Measurements from ENCODE around the gene RETREG1.

RETREG1 gene

DNA sequence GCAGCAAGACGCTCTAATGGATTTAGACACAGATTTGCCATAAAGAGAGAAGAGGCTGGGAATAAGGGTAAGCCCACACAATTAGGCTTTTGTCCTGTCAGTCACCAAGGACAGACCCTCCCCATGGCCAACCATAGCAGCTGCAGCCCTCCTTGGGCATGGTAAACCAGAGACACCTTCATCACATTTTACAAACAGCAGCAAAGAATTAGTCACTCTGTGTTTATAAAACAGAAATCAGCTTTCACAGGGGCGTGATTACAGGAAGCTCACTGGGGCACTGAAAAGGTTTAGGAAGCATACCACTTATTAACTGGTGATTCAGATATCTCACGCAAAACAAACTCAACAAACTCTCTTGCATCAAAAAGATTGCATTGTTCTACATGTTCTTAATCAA lies 113.9 kb downstream of the RETREG1 start:
- no peak overlapping the region for H3K4me3 Mint-ChIP-seq
- H3K27me3 Mint-ChIP-seq (ENCODE audit: low read depth), result peaks cover 5% of the 10 kb centered on the region
- H3K9me3 Mint-ChIP-seq, result peaks cover under 1% of the 10 kb centered on the region
- no peaks in the 10 kb centered on the region for H3K36me3 Mint-ChIP-seq (ENCODE audit: low read depth)
- H3K27ac Mint-ChIP-seq, result peak overlapping the region in 1 of 3 experiments; percentile 48
- peaks cover 10% of the 10 kb centered on the region for H3K4me1 Mint-ChIP-seq
- TF ChIP-seq, protein P1, sequence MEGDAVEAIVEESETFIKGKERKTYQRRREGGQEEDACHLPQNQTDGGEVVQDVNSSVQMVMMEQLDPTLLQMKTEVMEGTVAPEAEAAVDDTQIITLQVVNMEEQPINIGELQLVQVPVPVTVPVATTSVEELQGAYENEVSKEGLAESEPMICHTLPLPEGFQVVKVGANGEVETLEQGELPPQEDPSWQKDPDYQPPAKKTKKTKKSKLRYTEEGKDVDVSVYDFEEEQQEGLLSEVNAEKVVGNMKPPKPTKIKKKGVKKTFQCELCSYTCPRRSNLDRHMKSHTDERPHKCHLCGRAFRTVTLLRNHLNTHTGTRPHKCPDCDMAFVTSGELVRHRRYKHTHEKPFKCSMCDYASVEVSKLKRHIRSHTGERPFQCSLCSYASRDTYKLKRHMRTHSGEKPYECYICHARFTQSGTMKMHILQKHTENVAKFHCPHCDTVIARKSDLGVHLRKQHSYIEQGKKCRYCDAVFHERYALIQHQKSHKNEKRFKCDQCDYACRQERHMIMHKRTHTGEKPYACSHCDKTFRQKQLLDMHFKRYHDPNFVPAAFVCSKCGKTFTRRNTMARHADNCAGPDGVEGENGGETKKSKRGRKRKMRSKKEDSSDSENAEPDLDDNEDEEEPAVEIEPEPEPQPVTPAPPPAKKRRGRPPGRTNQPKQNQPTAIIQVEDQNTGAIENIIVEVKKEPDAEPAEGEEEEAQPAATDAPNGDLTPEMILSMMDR (IDR thresholded peaks at IDR 0.05; ENCODE audit: unreplicated experiment in 3 of 3), result no peak

DNA sequence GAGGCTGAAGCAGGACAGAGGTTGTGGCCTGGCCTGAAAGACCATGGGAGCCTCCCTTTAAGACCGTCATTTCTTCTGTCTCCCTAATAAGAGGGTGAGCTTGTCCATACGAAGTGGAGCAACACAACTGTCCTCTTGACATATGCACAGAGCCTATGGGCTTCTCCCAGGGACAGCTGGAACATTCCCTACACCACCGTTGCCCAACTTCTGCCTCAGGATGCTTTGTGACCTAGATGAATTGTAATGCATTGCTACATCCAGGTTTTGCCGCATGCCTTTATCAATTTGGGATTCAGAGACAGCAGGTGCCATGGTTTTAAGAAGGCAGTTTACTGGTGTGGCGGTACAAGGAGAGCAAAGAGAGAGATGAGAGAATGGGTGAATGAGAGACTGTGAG lies 116.8 kb downstream of the RETREG1 start:
- Mint-ChIP-seq H3K4me1 (peaks cover 6% of the 10 kb centered on the region), H3K36me3 (ENCODE audit: low read depth) (peaks cover 5% of the 10 kb centered on the region), H3K9me3 (peaks cover 12% of the 10 kb centered on the region), H3K4me3 (no peak overlapping the region), H3K27ac (no peak overlapping the region), H3K27me3 (ENCODE audit: low read depth) (peaks cover 5% of the 10 kb centered on the region)
- TF ChIP-seq, protein P1 (IDR thresholded peaks at IDR 0.05; ENCODE audit: unreplicated experiment in 3 of 3), result no peak

DNA sequence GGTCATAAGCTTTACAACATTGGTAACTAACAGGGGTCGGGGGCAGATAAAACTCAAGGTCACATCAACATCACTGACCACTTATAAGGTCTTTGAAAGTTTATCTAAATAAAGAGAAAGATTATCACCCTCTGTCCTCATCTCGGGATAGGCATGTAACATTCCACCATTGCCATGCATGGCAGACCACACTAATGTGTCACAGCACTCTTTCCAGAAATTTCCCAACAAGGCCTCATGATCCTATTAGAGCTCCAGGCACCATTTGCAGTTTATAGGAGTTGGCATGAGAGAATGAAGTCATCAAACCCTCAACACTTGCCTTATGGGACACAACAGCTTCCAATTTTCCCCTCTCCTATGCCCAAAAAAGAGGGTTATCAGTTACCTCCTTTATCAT lies 119.3 kb downstream of the RETREG1 start:
- Mint-ChIP-seq H3K4me3 (no peak overlapping the region), H3K27me3 (ENCODE audit: low read depth) (peaks cover 5% of the 10 kb centered on the region), H3K9me3 (peaks cover 18% of the 10 kb centered on the region), H3K4me1 (peaks cover 15% of the 10 kb centered on the region), H3K27ac (no peak overlapping the region), H3K36me3 (ENCODE audit: low read depth) (peaks cover 12% of the 10 kb centered on the region)
- TF ChIP-seq, protein P1 (IDR thresholded peaks at IDR 0.05; ENCODE audit: unreplicated experiment in 3 of 3), result no peak

DNA sequence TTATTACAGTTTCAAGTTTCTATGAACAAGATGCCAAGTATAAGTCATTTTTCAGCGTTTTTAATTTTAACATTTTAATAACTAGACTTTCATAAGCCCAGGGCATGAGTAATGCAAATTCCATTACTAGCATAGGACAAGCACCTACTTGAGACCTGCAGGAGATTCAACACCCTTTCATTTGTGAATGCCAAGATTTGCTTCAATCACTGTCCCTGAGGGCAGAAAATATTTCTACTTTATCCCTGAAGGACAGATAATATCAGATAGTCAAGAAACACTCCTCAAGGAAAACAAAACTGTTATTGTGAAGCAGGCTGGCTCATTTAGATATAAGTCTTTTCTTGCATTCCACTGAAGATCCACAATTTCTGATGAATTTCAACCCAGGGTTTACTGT lies 123.5 kb downstream of the RETREG1 start:
- Mint-ChIP-seq H3K36me3 (ENCODE audit: low read depth) (peaks cover 12% of the 10 kb centered on the region), H3K27me3 (ENCODE audit: low read depth) (peaks cover 8% of the 10 kb centered on the region), H3K27ac (no peak overlapping the region), H3K4me3 (peak overlapping the region in 1 of 3 experiments; percentile 3), H3K9me3 (peaks cover 18% of the 10 kb centered on the region), H3K4me1 (peaks cover 33% of the 10 kb centered on the region)
- TF ChIP-seq, protein P1 (IDR thresholded peaks at IDR 0.05; ENCODE audit: unreplicated experiment in 3 of 3), result no peak

DNA sequence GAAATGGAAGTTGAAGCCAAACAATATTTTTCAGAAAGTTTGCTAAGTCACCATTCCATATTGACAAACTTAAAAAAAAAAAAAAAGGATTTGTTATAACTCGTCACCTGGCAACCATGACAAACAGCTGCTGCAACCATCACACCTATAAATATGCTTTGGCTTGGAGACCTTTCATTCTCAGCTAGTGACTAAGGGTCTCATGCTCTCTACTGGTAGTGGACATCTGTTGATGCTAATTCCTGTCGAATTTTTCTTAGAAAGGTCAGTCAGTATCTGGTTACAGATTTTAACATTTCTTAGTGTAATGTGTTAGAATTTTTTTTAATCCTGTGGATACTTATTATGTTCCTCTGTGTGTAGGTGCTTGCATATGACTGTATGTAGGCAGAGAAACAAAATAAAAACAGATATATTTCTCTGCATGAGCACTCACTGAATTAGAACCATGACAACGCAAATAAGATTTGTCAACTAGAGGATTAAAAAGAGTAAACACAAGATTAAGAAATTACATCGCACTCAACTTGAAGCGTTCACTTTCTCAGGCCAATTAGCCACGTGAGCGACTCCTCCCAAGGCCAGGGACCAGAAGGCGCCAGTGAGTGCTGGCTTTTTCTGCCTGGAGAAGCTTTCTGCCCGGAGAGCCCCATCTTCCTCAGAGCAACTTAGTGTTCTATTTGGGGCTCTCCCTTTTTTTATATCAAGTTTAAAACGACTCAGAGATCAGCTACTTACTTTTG lies 124.2 kb downstream of the RETREG1 start:
- Mint-ChIP-seq H3K9me3 (peaks cover 15% of the 10 kb centered on the region), H3K36me3 (ENCODE audit: low read depth) (peaks cover 12% of the 10 kb centered on the region), H3K4me1 (peaks cover 33% of the 10 kb centered on the region), H3K27me3 (ENCODE audit: low read depth) (peaks cover 8% of the 10 kb centered on the region), H3K4me3 (peak overlapping the region in 1 of 3 experiments; percentile 3), H3K27ac (no peak overlapping the region)
- TF ChIP-seq, protein P1 (IDR thresholded peaks at IDR 0.05; ENCODE audit: unreplicated experiment in 3 of 3), result no peak

DNA sequence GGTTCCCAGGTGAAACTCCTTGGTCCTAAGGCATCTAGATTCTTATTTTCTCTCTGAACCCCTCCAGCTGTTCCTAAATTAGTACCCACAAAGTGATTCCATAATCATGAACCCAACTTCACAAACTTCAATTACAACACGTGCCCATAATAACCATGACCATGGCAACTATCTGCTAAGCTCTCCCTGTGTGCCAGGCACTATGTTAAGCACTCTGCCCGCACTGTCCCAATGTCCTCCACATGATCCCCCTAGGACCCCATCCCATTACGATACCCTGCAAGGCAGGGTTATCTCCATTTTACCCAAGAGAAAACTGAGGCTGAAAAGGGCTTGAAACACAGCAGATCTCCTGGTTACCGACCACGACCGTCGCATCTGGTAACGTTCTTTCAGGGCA lies 125.9 kb downstream of the RETREG1 start:
- TF ChIP-seq, protein P1 (IDR thresholded peaks at IDR 0.05; ENCODE audit: unreplicated experiment in 3 of 3), result no peak
- H3K4me1 Mint-ChIP-seq, result peaks cover 33% of the 10 kb centered on the region
- H3K36me3 Mint-ChIP-seq (ENCODE audit: low read depth), result peaks cover 7% of the 10 kb centered on the region
- H3K27ac Mint-ChIP-seq, result no peak overlapping the region
- no peak overlapping the region for H3K4me3 Mint-ChIP-seq
- peaks cover 6% of the 10 kb centered on the region for H3K9me3 Mint-ChIP-seq
- H3K27me3 Mint-ChIP-seq (ENCODE audit: low read depth), result peaks cover 8% of the 10 kb centered on the region
